ENCODE measurements around the gene ADIG. TPM values are rescaled to one million over a fixed set of nuclear protein-coding genes. Genes with fewer than 3 reads are reported as not detected.

ADIG gene
- total and polyA plus RNA-seq, 2 of the 13 experiments (the other 11 are each of a cell fraction or from before 2014, with no cell fraction given): 0.15 TPM; not detected in 1

DNA sequence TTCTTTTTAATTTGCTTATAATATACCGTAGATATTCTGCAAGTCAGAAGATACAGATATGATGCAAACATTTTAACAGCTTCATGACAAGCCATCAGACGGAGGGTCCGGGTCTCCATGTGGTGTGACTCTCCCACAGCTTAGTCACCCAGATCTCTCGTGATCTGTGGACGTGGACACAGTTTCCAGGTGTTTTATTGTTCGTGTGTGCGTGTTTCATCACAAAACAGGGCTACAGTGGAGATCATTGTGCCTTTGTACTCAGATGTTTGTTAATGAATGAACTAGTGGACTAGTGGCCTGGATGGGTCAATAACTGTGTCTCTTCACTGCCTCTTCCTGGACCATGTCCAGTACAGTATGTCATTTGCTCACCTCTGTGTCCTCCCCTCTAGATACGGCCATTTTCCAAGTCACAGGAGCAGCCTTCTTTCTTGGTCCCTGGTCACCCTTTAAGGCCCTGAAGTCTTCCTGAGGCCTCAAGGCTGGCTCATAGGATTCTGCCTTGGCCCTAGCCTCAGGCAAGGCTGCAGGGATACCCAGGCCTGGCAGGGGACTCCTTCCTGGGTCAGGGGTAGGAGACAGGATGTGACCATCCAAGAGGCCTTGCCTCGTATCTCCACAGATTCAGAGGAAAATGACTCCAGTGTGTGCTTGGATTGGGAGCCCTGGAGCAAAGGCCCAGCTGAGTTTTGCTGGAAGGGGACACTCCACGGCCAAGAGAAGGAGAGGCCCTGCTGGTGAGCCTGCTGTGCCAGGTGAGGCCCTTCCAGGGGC lies 4.6 kb downstream of the ADIG start (continued):
- TF ChIP-seq, protein P1, sequence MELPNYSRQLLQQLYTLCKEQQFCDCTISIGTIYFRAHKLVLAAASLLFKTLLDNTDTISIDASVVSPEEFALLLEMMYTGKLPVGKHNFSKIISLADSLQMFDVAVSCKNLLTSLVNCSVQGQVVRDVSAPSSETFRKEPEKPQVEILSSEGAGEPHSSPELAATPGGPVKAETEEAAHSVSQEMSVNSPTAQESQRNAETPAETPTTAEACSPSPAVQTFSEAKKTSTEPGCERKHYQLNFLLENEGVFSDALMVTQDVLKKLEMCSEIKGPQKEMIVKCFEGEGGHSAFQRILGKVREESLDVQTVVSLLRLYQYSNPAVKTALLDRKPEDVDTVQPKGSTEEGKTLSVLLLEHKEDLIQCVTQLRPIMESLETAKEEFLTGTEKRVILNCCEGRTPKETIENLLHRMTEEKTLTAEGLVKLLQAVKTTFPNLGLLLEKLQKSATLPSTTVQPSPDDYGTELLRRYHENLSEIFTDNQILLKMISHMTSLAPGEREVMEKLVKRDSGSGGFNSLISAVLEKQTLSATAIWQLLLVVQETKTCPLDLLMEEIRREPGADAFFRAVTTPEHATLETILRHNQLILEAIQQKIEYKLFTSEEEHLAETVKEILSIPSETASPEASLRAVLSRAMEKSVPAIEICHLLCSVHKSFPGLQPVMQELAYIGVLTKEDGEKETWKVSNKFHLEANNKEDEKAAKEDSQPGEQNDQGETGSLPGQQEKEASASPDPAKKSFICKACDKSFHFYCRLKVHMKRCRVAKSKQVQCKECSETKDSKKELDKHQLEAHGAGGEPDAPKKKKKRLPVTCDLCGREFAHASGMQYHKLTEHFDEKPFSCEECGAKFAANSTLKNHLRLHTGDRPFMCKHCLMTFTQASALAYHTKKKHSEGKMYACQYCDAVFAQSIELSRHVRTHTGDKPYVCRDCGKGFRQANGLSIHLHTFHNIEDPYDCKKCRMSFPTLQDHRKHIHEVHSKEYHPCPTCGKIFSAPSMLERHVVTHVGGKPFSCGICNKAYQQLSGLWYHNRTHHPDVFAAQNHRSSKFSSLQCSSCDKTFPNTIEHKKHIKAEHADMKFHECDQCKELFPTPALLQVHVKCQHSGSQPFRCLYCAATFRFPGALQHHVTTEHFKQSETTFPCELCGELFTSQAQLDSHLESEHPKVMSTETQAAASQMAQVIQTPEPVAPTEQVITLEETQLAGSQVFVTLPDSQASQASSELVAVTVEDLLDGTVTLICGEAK (IDR thresholded peaks at IDR 0.05): no peak
- TF ChIP-seq, protein P1 (CRISPR knock-in tag; IDR thresholded peaks at IDR 0.05): peak; percentile 90
- TF ChIP-seq ZBTB7B (CRISPR knock-in tag; IDR thresholded peaks at IDR 0.05): no peak; the same call in 1 of the 2 replicates
- no peak for TF ChIP-seq ATM (IDR thresholded peaks at IDR 0.05; ENCODE audit: borderline replicate concordance)
- TF ChIP-seq ZNF225 (CRISPR knock-in tag; IDR thresholded peaks at IDR 0.05): peak; percentile 38; the same call in 1 of the 2 replicates
- TF ChIP-seq SRY (CRISPR knock-in tag; IDR thresholded peaks at IDR 0.05): 0 out of 2 replicates have a peak, but pooled peaks have one; percentile 68
- 0 out of 2 replicates have a peak, but pooled peaks have one; percentile 50 for TF ChIP-seq ZZZ3 (CRISPR knock-in tag; IDR thresholded peaks at IDR 0.05; ENCODE audit: borderline replicate concordance)
- TF ChIP-seq ZFP37 (CRISPR knock-in tag; IDR thresholded peaks at IDR 0.05; ENCODE audit: borderline replicate concordance): peak; percentile 86
- TF ChIP-seq HNF4A (CRISPR knock-in tag; IDR thresholded peaks at IDR 0.05): peak; percentile 98
- peak; percentile 69; the same call in 1 of the 2 replicates for TF ChIP-seq NR2F2 (IDR thresholded peaks at IDR 0.05; ENCODE audit: borderline replicate concordance, low read depth)
- TF ChIP-seq ZNF563 (CRISPR knock-in tag; IDR thresholded peaks at IDR 0.05): peak; percentile 61
- peak; percentile 66; the same call in 1 of the 2 replicates for TF ChIP-seq GMEB1 (CRISPR knock-in tag; IDR thresholded peaks at IDR 0.05; ENCODE audit: borderline replicate concordance)
- TF ChIP-seq TBX3 (IDR thresholded peaks at IDR 0.05; ENCODE audit: borderline replicate concordance): peak; percentile 72; the same call in 1 of the 2 replicates
- 0 out of 2 replicates have a peak, but pooled peaks have one; percentile 49 for TF ChIP-seq MXD3 (CRISPR knock-in tag; IDR thresholded peaks at IDR 0.05)
- TF ChIP-seq RBAK (CRISPR knock-in tag; IDR thresholded peaks at IDR 0.05): 0 out of 2 replicates have a peak, but pooled peaks have one; percentile 29

Measured in HepG2 (cell line).